ENCODE results near the gene PCDHA11. TPM values are rescaled to one million over a fixed set of nuclear protein-coding genes. Genes with fewer than 3 reads are reported as not detected.
A peak's percentile ranks its signal among the peaks of the same experiment; 100 is the strongest.
"Not testable (repeated sequence)": the region's sequence is repeated elsewhere in the genome, so short reads cannot be mapped to it uniquely, and the experiment has no call there.

The PCDHA11 gene
- total RNA-seq (2014; rRNA removed; shearing (Covaris generic); ENCODE audit: low replicate concordance), result 5.6 TPM in 1 of 2 replicates, not detected in the other

GRCh38 chr5:140868721-140869554, at the start of gene PCDHA11:
Gene PCDHA11 (plus strand): TSS chr5:140868957. CDS start chr5:140869104, 147 bp downstream.
- DNase-seq (ENCODE audit: low read depth), result no peak
- in situ Hi-C loops (cut with HindIII; ENCODE audit: low pct_unique_long_range_greater_than_20kb, low sequenced_read_pairs), result no loop called here

GRCh38 chr5:140821375-140822280, 47.1 kb upstream of the PCDHA11 start, which contains the start of gene PCDHA5:
Gene PCDHA5 (plus strand): TSS chr5:140821613.
- in situ Hi-C loops (cut with HindIII; ENCODE audit: low pct_unique_long_range_greater_than_20kb, low sequenced_read_pairs), result no loop called here
- DNase-seq (ENCODE audit: low read depth), result peak; percentile 61

- in situ Hi-C loops (cut with HindIII; ENCODE audit: low pct_unique_long_range_greater_than_20kb, low sequenced_read_pairs), result no loop called here
- DNase-seq (ENCODE audit: low read depth), result no peak
Measured at GRCh38 chr5:140822281-140822629, 46.5 kb upstream of the PCDHA11 start.

GRCh38 chr5:140822969-140823368, 45.8 kb upstream of the PCDHA11 start:
- in situ Hi-C loops (cut with HindIII; ENCODE audit: low pct_unique_long_range_greater_than_20kb, low sequenced_read_pairs); DNase-seq (ENCODE audit: low read depth): not testable (repeated sequence)

- in situ Hi-C loops (cut with HindIII; ENCODE audit: low pct_unique_long_range_greater_than_20kb, low sequenced_read_pairs), result no loop called here
- DNase-seq (ENCODE audit: low read depth), result no peak
Measured at GRCh38 chr5:140823475-140823874, 45.3 kb upstream of the PCDHA11 start.

GRCh38 chr5:140827704-140828361, 40.9 kb upstream of the PCDHA11 start, which contains the start of gene PCDHA6:
Gene PCDHA6 (plus strand): TSS chr5:140827960. CDS start chr5:140828092, 132 bp downstream.
- in situ Hi-C loops (cut with HindIII; ENCODE audit: low pct_unique_long_range_greater_than_20kb, low sequenced_read_pairs), result no loop called here
- no peak for DNase-seq (ENCODE audit: low read depth)

GRCh38 chr5:140828362-140828737, 40.4 kb upstream of the PCDHA11 start:
- in situ Hi-C loops (cut with HindIII; ENCODE audit: low pct_unique_long_range_greater_than_20kb, low sequenced_read_pairs), result no loop called here
- no peak for DNase-seq (ENCODE audit: low read depth)

GRCh38 chr5:140829511-140830501, 39.0 kb upstream of the PCDHA11 start:
- in situ Hi-C loops (cut with HindIII; ENCODE audit: low pct_unique_long_range_greater_than_20kb, low sequenced_read_pairs), result not testable (repeated sequence)

GRCh38 chr5:140833993-140834392, 34.8 kb upstream of the PCDHA11 start, which contains the start of gene PCDHA7:
Gene PCDHA7 (plus strand): TSS chr5:140834269. CDS start chr5:140834384, 115 bp downstream.
- in situ Hi-C loops (cut with HindIII; ENCODE audit: low pct_unique_long_range_greater_than_20kb, low sequenced_read_pairs), result no loop called here
- DNase-seq (ENCODE audit: low read depth), result no peak

More at GRCh38 chr5:140829511-140830501, 39.0 kb upstream of the PCDHA11 start:
- not testable (repeated sequence) for DNase-seq (ENCODE audit: low read depth)

GRCh38 chr5:140834439-140835008, 34.2 kb upstream of the PCDHA11 start:
- in situ Hi-C loops (cut with HindIII; ENCODE audit: low pct_unique_long_range_greater_than_20kb, low sequenced_read_pairs); DNase-seq (ENCODE audit: low read depth): not testable (repeated sequence)

- in situ Hi-C loops (cut with HindIII; ENCODE audit: low pct_unique_long_range_greater_than_20kb, low sequenced_read_pairs), result no loop called here
- DNase-seq (ENCODE audit: low read depth), result no peak
Measured at GRCh38 chr5:140835622-140836510, 32.9 kb upstream of the PCDHA11 start.

GRCh38 chr5:140840978-140841962, 27.5 kb upstream of the PCDHA11 start, which contains the start of gene PCDHA8:
Gene PCDHA8 (plus strand): TSS chr5:140841187. CDS start chr5:140841322, 135 bp downstream.
- peak; percentile 10 for DNase-seq (ENCODE audit: low read depth)
- in situ Hi-C loops (cut with HindIII; ENCODE audit: low pct_unique_long_range_greater_than_20kb, low sequenced_read_pairs), result no loop called here

- DNase-seq (ENCODE audit: low read depth), result no peak
- in situ Hi-C loops (cut with HindIII; ENCODE audit: low pct_unique_long_range_greater_than_20kb, low sequenced_read_pairs), result no loop called here
Measured at GRCh38 chr5:140842798-140843733, 25.7 kb upstream of the PCDHA11 start.

Measured in Caki2 (cell line).